ENCODE results near the gene P3H2. TPM values are rescaled to one million over a fixed set of nuclear protein-coding genes. Genes with fewer than 3 reads are reported as not detected.
"Not testable (repeated sequence)": the region's sequence is repeated elsewhere in the genome, so short reads cannot be mapped to it uniquely, and the experiment has no call there.

P3H2 gene
- total RNA-seq, 2 donors from 2014 or later = 5.1 to 5.4 TPM

GRCh38 chr3:190088890-190089289, 31.8 kb downstream of the P3H2 start:
- H3K4me1 ChIP-seq = peaks cover 0 to 6% of the 10 kb centered on the region in 2 donors
- no peak for DNase-seq (ENCODE audit: low spot score)
- no peaks in the 10 kb centered on the region for H3K36me3 ChIP-seq
- no peaks in the 10 kb centered on the region for H3K27me3 ChIP-seq
- no peak overlapping the region for H3K4me3 ChIP-seq
- H3K9me3 ChIP-seq = no peaks in the 10 kb centered on the region
- no peak overlapping the region for H3K27ac ChIP-seq
- no peak for TF ChIP-seq CTCF (IDR thresholded peaks at IDR 0.05)

GRCh38 chr3:190086191-190086590, 34.5 kb downstream of the P3H2 start:
- H3K9me3 ChIP-seq = no peaks in the 10 kb centered on the region
- H3K4me1 ChIP-seq = no peaks in the 10 kb centered on the region
- no peak for DNase-seq (ENCODE audit: low spot score)
- no peak overlapping the region for H3K4me3 ChIP-seq
- no peak overlapping the region for H3K27ac ChIP-seq
- H3K36me3 ChIP-seq = no peaks in the 10 kb centered on the region
- no peak for TF ChIP-seq CTCF (IDR thresholded peaks at IDR 0.05)
- H3K27me3 ChIP-seq = no peaks in the 10 kb centered on the region

GRCh38 chr3:190084983-190085382, 35.7 kb downstream of the P3H2 start:
- TF ChIP-seq CTCF (IDR thresholded peaks at IDR 0.05) = no peak
- Histone ChIP-seq H3K36me3 (no peaks in the 10 kb centered on the region), H3K27me3 (no peaks in the 10 kb centered on the region), H3K27ac (no peak overlapping the region), H3K9me3 (no peaks in the 10 kb centered on the region), H3K4me3 (no peak overlapping the region), H3K4me1 (no peaks in the 10 kb centered on the region)
- no peak for DNase-seq (ENCODE audit: low spot score)

GRCh38 chr3:190083635-190084034, 37.1 kb downstream of the P3H2 start:
- H3K9me3 ChIP-seq = no peaks in the 10 kb centered on the region
- no peaks in the 10 kb centered on the region for H3K36me3 ChIP-seq
- H3K27me3 ChIP-seq = no peaks in the 10 kb centered on the region
- no peaks in the 10 kb centered on the region for H3K4me1 ChIP-seq
- H3K27ac ChIP-seq = no peak overlapping the region
- no peak for DNase-seq (ENCODE audit: low spot score)
- TF ChIP-seq CTCF (IDR thresholded peaks at IDR 0.05) = no peak
- H3K4me3 ChIP-seq = no peak overlapping the region

- TF ChIP-seq CTCF (IDR thresholded peaks at IDR 0.05) = no peak
- Histone ChIP-seq H3K9me3 (no peaks in the 10 kb centered on the region), H3K4me3 (no peak overlapping the region), H3K27me3 (no peaks in the 10 kb centered on the region), H3K36me3 (no peaks in the 10 kb centered on the region), H3K4me1 (peaks cover 0 to 2% of the 10 kb centered on the region in 2 donors), H3K27ac (no peak overlapping the region)
- DNase-seq (ENCODE audit: low spot score) = no peak
These were observed 39.3 kb downstream of the P3H2 start for GRCh38 chr3:190081389-190081788.

- not testable (repeated sequence) for H3K36me3 ChIP-seq; H3K27ac ChIP-seq; H3K4me3 ChIP-seq; H3K9me3 ChIP-seq; H3K27me3 ChIP-seq; H3K4me1 ChIP-seq; DNase-seq (ENCODE audit: low spot score)
These were observed 41.5 kb downstream of the P3H2 start for GRCh38 chr3:190079173-190079572.

Measured in right atrium auricular region (tissue), 2 donors.